Measurements from ENCODE around the gene PIGL.
A peak's percentile ranks its signal among the peaks of the same experiment; 100 is the strongest.
"Not testable (repeated sequence)": the region's sequence is repeated elsewhere in the genome, so short reads cannot be mapped to it uniquely, and the experiment has no call there.

Gene PIGL

DNA sequence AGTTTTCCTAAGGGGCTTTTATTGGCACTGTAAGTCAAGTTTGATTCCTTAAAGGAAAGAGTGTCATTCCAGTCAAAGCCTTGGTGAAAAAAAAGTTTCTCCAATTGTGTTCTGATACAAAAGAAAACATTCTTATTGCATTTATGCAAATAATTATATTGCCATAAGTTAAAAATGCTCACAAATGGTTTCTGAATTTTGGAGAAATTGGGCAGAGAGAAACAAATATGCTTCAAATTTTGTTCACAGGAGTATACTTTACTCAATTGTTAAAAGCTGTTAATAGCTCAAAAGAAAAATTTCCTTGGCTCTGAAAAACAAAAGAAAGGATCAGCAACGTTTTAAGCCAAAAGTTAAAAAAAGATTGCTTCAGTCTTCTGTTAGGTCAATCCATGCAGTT lies 60.2 kb downstream of the PIGL start:
- DNase-seq, result no peak

DNA sequence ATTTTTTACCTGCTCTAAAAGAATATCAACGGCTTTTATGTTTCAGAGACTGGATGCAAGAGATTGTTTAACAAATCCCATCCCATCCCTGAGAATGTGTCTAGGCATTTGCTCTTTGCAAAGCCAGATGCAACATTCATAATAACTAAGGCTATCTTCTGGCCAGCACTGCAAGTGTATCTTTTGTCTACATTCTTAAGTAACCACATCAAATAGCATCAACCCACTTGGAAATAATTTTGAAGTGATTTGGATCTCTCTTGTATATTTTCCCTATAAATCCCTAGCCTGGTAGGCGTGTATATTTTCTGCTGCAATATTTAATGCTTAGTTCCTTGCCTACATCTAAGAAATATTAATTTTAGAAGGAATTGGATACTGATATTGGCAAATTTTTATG lies 64.3 kb downstream of the PIGL start:
- no peak for DNase-seq

- no peak for DNase-seq
Observed at GRCh38 chr17:16282522-16282921, 65.5 kb downstream of the PIGL start.

DNA sequence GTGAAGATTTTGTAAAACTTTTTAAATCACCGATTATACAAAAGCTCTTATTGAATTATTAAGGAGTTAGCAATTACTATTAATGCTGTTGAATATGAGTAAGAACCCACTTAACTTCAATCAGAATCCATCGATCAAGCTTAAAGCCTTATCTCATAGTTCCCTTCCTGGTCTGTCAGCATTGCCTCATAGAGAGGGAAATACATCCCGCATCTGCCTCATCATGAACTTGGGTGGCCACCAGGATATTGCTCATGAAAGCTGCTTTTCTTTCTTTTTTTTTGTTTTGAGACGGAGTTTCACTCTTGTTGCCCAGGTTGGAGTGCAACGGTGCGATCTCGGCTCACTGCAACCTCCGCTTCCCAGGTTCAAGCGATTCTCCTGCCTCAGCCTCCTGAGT lies 66.7 kb downstream of the PIGL start:
- no peak for DNase-seq

GRCh38 chr17:16285646-16286008 lies 68.6 kb downstream of the PIGL start:
- no peak for DNase-seq

- DNase-seq, result peak; percentile 60
Observed at GRCh38 chr17:16286009-16286946, 69.3 kb downstream of the PIGL start.

GRCh38 chr17:16286947-16287562 lies 70.0 kb downstream of the PIGL start:
- DNase-seq, result no peak

DNA sequence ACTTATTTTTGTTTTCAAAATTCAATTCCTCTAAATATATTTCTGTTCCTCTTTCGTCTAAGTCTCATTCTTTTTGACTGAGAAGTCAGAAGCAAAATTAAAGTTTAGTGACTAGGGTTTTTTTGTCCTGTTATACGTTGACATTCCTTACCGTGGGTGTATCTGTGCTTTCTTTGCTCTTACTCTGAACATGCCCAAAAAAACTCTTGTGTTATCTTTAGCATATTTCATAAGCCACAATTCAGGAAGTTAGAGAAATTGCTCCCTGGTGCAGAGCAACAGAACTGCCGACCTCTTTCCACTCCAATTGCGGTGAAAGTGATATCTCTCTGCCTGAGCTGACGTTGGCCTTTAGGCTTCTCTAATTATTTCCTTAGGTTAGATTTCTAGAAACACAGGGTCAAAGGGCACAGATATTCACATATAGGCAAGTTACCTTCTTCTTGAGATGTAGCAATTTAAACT lies 70.6 kb downstream of the PIGL start:
- DNase-seq, result no peak

DNA sequence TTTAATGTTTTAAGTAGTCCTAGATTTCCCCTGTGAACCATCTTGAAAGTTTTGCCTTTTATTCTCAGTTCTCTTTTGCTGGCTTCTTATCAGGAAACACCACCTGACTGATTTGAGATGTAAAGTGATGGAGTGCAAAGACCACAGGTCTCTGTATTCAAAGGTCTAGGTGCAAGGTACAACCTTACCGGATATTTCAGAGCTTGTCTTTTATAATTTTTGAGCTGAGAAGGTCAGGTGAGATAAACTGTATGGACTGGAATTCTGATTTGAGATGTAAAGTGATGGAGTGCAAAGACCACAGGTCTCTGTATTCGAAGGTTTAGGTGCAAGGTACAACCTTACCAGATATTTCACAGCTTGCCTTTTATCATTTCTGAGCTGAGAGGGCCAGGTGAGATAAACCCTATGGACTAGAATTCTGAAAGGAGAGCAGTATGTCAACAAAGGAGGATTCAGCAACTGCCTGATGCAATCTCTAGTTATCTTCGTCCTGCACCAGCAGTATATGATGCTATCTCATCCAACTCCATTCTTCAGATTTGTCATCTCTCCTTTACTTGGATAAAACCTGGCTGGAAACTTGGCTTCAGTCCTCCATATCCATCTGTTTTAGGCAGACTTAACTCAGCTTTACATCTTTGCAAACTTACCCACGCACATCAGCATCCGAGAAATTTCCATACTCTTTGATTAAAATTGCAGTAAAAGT lies 72.0 kb downstream of the PIGL start:
- DNase-seq, result no peak

DNA sequence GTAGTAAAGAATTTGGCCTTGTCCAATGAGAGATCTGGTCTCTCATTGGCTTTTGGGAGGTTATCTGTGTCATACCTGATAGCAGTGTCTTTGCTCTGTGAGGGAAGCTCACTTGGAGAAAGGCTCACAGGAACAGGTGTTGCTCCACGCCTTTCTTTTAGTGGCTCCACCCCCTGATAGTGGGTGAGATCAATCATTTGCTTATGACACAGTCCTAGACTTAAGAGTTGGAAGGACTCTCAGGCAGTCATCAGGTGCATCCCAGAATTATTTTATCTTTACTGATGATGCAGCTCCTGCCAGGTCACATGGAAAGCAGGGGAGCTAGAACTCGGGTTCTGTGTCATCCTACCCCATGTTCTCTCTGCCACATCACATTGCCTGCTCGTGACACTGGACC lies 76.9 kb downstream of the PIGL start:
- no peak for DNase-seq

DNA sequence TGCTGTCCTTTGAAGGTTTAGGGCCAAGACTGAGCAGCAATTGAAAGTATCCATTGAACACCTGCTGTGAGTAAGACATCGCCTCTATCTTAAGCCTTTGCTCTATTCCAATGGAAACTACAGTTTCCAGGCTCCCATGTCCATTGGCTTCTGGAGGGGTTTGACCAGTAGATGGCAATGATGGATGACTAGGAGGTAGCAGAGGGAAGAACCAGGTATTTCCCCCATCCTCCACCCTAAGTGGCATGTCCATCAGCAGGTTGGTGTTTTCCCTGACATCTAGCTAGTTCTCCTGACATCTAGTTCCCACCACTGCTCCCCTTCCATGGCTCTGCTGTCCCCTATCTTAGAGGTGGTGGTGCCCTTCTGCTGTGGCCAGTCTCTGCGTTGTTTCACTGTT lies 77.5 kb downstream of the PIGL start:
- no peak for DNase-seq

DNA sequence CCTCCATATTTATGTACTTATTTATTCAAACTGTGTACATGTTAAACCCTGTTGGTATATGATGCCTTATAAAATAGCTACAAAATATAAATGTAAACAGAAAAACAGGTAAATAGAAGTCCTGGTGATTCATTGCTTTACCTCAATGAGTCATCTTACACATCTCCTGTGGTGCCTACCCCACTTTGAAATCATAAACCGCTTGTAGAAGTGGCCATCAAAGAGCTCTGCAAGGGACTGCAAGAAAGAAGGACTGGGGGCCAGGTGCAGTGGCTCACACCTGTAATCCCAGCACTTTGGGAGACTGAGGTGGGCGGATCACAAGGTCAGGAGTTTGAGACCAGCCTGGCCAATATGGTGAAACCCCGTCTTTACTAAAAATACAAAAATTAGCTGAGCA lies 79.1 kb downstream of the PIGL start:
- DNase-seq, result not testable (repeated sequence)

GRCh38 chr17:16297367-16298139 lies 80.5 kb downstream of the PIGL start:
- no peak for DNase-seq

DNA sequence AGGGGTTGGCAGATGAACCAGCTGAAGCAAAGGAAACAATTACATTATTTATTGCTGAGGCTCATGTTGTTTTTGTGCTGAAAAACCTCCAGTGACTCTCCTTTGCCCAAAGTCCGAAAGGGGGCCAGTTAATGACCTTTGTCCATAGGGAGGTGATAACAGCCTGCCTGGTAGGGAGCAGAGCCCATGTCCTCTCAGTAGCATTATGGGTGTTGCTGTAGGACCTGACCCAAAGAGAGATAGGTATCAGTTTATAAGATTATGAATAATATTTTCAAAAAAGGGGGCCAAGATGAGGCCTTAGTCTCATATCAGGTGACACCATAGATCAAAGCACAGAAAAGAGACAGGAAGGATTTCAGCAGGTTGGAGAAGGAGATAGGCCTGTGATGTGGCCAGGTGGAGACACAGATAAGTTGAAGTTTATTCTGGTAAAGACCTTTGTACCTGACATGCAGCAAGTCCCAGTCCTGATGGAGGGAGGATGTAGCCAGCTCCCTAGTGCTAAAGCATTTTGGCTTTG lies 81.2 kb downstream of the PIGL start:
- DNase-seq, result no peak

- no peak for DNase-seq
Observed at GRCh38 chr17:16300554-16300953, 83.5 kb downstream of the PIGL start.

DNA sequence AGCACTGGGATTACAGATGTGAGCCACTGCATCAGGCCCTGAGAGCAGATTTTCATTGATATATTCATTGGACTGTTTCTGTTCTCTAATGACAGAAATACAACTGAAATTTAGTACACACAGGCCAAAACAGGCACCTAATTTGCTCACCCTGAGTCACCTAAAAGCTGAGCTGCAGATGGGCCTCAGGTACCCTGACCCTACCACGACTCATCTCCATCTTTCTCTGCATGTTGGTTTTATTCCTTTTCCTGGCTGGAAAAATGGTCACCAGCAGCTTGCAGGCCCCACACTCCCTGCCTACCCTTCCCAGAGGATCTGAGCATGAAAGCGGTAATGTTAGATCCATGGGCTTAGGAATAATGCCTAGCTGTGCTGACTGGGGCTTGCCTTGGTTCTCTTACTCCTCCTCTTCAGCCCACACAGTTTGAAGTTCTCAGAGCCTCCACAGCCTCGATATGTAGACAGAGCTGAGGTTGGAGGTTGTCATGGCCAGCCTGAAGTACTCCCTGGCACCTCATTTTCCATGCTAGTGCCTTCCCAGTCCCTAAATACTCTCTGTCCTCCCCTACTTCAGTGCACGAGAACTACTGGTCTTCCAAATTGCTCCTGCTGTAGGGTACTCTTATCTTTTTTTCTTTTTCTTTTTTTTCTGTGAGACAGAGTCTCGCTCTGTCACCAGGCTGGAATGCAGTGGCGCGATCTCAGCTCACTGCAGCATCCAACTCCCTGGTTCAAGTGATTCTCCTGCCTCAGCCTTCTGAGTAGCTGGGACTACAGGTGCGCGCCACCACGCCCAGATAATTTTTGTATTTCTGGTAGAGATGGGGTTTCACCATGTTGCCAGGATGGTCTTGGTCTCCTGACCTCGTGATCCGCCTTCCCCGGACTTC lies 85.2 kb downstream of the PIGL start:
- no peak for DNase-seq

GRCh38 chr17:16302856-16303255 lies 85.8 kb downstream of the PIGL start:
- DNase-seq, result no peak

GRCh38 chr17:16304830-16305229 lies 87.8 kb downstream of the PIGL start:
- no peak for DNase-seq

GRCh38 chr17:16306211-16306610 lies 89.2 kb downstream of the PIGL start:
- no peak for DNase-seq

DNA sequence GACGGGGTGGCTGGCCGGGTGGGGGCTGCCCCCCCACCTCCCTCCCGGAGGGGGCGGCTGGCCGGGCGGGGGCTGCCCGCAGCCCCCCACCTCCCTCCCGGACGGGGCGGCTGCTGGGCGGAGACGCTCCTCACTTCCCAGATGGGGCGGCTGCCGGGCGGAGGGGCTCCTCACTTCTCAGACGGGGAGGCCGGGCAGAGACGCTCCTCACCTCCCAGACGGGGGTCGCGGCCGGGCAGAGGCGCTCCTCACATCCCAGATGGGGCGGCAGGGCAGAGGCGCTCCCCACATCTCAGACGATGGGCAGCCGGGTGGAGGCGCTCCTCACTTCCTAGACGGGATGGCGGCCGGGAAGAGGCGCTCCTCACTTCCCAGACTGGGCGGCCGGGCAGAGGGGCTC lies 95.1 kb downstream of the PIGL start:
- not testable (repeated sequence) for DNase-seq
